ENCODE data around the gene SPNS3. TPM values are rescaled to one million over a fixed set of nuclear protein-coding genes. Genes with fewer than 3 reads are reported as not detected.

The SPNS3 gene
- total and polyA plus RNA-seq, 7 donors = 0.09 TPM; not detected in 6

DNA sequence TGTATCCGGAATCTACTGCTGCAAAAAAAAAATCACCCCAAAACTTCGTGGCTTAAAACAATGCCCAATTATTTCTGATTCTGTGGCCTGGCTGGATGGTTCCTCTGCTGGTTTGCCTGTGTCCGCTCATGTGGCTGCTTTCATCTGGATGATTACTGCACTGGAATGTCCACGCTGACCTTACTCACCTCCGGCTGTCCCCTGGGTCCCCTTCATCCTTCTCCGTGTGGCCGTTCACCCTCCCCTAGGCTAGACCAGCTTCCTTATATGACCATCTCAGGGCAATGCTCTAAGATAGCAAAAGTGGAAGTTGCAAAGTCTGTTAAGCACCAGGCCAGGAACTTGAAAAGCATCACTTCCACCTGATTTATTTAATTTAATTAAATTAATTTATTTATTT lies 33.5 kb downstream of the SPNS3 start:
- peaks cover 0 to 2% (median 0%) of the 10 kb centered on the region in 3 donors for H3K27me3 ChIP-seq (ENCODE audit: insufficient read depth in 3 of 3, low read length in 2 of 3)
- H3K9me3 ChIP-seq = no peaks in the 10 kb centered on the region
- intact Hi-C loops (cut with DNase I) = no loop called here
- DNase-seq (no peak), ATAC-seq (no peak)
- no peaks in the 10 kb centered on the region for H3K36me3 ChIP-seq (ENCODE audit: insufficient read depth in 1 of 2, low read depth in 1 of 2)
- H3K4me1 ChIP-seq = no peaks in the 10 kb centered on the region
- no peak overlapping the region for H3K27ac ChIP-seq
- 57 to 69% (median 69%) methylated on average over 7 of the region's 7 CpGs for WGBS, 3 donors
- TF ChIP-seq, protein P1, sequence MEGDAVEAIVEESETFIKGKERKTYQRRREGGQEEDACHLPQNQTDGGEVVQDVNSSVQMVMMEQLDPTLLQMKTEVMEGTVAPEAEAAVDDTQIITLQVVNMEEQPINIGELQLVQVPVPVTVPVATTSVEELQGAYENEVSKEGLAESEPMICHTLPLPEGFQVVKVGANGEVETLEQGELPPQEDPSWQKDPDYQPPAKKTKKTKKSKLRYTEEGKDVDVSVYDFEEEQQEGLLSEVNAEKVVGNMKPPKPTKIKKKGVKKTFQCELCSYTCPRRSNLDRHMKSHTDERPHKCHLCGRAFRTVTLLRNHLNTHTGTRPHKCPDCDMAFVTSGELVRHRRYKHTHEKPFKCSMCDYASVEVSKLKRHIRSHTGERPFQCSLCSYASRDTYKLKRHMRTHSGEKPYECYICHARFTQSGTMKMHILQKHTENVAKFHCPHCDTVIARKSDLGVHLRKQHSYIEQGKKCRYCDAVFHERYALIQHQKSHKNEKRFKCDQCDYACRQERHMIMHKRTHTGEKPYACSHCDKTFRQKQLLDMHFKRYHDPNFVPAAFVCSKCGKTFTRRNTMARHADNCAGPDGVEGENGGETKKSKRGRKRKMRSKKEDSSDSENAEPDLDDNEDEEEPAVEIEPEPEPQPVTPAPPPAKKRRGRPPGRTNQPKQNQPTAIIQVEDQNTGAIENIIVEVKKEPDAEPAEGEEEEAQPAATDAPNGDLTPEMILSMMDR (IDR thresholded peaks at IDR 0.05) = no peak
- no peak overlapping the region for H3K4me3 ChIP-seq

DNA sequence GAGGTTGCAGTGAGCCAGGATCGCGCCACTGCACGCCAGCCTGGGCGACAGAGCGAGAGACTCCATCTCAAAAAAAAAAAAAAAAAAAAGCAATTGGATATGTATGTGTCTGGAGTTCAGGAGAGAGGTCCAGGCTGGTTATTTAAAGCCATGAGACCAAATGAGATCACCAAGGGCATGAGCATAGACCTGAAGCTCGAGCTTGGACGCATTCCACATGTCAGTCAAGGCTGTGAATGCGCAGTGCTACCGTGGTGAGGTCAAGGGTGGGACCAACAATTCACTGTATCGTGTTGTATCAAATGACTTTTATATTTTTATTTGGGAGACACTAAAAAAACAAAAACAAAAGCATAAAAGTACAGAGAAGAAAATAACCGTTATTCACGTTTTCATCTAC lies 35.8 kb downstream of the SPNS3 start:
- no peaks in the 10 kb centered on the region for H3K36me3 ChIP-seq (ENCODE audit: insufficient read depth in 1 of 2, low read depth in 1 of 2)
- WGBS, 3 donors = 50 to 65% (median 62%) methylated on average over 12 of the region's 12 CpGs
- H3K27ac ChIP-seq = peak overlapping the region; percentile 63
- intact Hi-C loops (cut with DNase I) = no loop called here
- no peaks in the 10 kb centered on the region for H3K9me3 ChIP-seq
- peaks cover 11% of the 10 kb centered on the region for H3K4me1 ChIP-seq
- ATAC-seq = peak; percentile 84 to 95 (median 94)
- TF ChIP-seq, protein P1 (IDR thresholded peaks at IDR 0.05) = no peak
- H3K4me3 ChIP-seq = no peak overlapping the region
- DNase-seq = peak in 1 of 2 donors; percentile 77
- H3K27me3 ChIP-seq (ENCODE audit: insufficient read depth in 3 of 3, low read length in 2 of 3) = peaks cover 0 to 2% (median 0%) of the 10 kb centered on the region in 3 donors

DNA sequence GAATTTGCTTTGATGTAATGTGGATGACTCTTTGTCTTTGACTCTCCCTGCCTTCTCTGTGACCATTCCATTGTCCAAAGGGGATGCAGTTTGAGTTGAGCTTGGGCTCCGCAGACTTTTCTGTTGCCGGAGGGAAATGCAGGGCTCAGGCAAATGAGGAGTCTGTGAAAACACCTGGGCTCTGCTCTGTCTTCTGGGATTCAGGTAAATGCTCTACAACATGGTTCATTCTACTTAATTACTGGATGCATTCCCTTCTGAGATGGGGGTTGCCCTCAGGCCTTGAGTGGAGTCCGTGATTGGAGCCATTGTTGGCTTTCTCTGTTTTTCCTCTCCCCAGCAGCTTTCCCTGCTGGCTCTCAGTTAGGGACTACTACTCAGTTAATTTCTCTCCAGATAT lies 38.5 kb downstream of the SPNS3 start:
- no peak for ATAC-seq
- Histone ChIP-seq H3K27ac (no peak overlapping the region), H3K27me3 (ENCODE audit: insufficient read depth in 3 of 3, low read length in 2 of 3) (peaks cover 0 to 2% (median 0%) of the 10 kb centered on the region in 3 donors), H3K4me3 (no peak overlapping the region), H3K9me3 (no peaks in the 10 kb centered on the region), H3K36me3 (ENCODE audit: insufficient read depth in 1 of 2, low read depth in 1 of 2) (no peaks in the 10 kb centered on the region), H3K4me1 (peaks cover 14% of the 10 kb centered on the region)
- 87 to 93% (median 91%) methylated on average over 3 of the region's 3 CpGs for WGBS, 3 donors
- intact Hi-C loops (cut with DNase I) = no loop called here
- TF ChIP-seq, protein P1 (IDR thresholded peaks at IDR 0.05) = no peak
- DNase-seq = no peak

DNA sequence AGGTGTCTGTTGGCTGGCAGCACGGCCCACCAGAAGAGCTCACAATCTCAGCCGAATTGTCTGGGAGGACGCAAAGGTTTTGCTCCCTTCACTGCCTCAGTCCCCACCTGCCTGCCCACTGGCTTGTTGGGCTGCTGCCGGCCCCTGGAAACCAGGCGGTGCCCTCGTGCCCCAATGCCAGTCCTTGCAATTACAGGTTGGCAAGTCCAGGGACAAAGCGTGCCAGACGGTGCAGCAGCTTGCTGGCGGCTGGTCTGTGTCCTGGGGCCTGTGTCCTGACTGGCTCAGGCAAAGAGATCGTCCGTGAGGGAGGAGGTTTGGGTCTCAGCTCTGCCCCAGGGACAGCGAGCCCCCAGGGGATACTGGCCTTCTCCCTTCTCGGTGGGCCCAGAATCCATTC lies 40.4 kb downstream of the SPNS3 start:
- Histone ChIP-seq H3K27ac (no peak overlapping the region), H3K36me3 (ENCODE audit: insufficient read depth in 1 of 2, low read depth in 1 of 2) (no peaks in the 10 kb centered on the region), H3K4me1 (peaks cover 14% of the 10 kb centered on the region), H3K27me3 (ENCODE audit: insufficient read depth in 3 of 3, low read length in 2 of 3) (no peaks in the 10 kb centered on the region), H3K4me3 (no peak overlapping the region), H3K9me3 (no peaks in the 10 kb centered on the region)
- DNase-seq (peak; percentile 48 to 85), ATAC-seq (peak; percentile 76 to 84 (median 79))
- intact Hi-C loops (cut with DNase I) = no loop called here
- 25 to 41% (median 32%) methylated on average over 13 of the region's 13 CpGs for WGBS, 3 donors
- TF ChIP-seq, protein P1 (IDR thresholded peaks at IDR 0.05) = no peak

DNA sequence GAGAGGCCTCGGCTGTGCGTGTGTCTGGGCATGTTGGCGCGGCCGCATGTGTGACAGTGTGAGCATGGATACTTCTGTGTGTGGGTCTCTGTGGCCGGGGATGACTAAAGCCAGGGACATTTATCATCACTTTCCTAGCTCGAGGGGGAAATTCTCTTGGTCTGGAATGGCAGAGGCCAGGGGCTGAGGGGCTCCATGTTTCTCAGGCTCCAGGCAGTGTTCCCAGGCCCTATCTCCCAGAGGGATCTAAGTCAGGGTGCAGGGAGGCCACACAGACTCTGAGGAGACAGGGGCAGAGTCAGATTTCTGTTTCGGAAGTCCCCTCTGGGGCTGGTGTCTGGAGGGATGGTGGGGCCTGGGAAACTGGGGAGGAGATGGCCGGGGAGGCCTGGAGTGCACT lies 41.3 kb downstream of the SPNS3 start:
- ATAC-seq (no peak), DNase-seq (no peak)
- Histone ChIP-seq H3K4me1 (peaks cover 14% of the 10 kb centered on the region), H3K36me3 (ENCODE audit: insufficient read depth in 1 of 2, low read depth in 1 of 2) (no peaks in the 10 kb centered on the region), H3K27me3 (ENCODE audit: insufficient read depth in 3 of 3, low read length in 2 of 3) (no peaks in the 10 kb centered on the region), H3K9me3 (no peaks in the 10 kb centered on the region), H3K4me3 (no peak overlapping the region), H3K27ac (no peak overlapping the region)
- intact Hi-C loops (cut with DNase I) = no loop called here
- TF ChIP-seq, protein P1 (IDR thresholded peaks at IDR 0.05) = no peak
- 81 to 84% (median 82%) methylated on average over 9 of the region's 9 CpGs for WGBS, 3 donors

Data from psoas muscle (tissue), 8 donors.